Measurements from ENCODE around the gene SRSF8. TPM values are rescaled to one million over a fixed set of nuclear protein-coding genes. Genes with fewer than 3 reads are reported as not detected.

The SRSF8 gene
- total RNA-seq, 4 donors from 2014 or later: 41.4 to 79.8 (median 49.1) TPM

DNA sequence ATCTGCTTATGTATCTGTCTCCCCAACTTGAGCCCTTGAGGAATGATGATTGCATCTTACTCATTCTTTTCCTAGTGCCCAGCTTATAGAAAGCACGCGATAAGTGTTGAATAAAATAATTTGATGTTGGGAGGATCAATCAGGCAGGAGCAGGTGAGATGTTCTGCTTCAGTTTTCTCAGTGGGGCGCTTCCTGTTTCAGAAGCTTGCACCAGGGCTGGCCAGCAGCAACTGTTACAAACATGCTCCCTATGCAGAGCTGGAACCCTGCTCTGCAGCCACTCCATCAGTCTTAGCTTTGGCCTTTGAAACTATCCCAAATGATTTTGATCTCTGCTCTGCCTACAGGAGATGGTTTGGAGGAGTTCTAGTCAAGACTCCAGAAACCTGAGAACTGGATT is 26.8 kb downstream of the SRSF8 start:
- no peak overlapping the region for H3K4me3 ChIP-seq
- TF ChIP-seq EP300 (IDR thresholded peaks at IDR 0.05): no peak
- no peak for TF ChIP-seq POLR2A (IDR thresholded peaks at IDR 0.05)
- TF ChIP-seq, protein P1, sequence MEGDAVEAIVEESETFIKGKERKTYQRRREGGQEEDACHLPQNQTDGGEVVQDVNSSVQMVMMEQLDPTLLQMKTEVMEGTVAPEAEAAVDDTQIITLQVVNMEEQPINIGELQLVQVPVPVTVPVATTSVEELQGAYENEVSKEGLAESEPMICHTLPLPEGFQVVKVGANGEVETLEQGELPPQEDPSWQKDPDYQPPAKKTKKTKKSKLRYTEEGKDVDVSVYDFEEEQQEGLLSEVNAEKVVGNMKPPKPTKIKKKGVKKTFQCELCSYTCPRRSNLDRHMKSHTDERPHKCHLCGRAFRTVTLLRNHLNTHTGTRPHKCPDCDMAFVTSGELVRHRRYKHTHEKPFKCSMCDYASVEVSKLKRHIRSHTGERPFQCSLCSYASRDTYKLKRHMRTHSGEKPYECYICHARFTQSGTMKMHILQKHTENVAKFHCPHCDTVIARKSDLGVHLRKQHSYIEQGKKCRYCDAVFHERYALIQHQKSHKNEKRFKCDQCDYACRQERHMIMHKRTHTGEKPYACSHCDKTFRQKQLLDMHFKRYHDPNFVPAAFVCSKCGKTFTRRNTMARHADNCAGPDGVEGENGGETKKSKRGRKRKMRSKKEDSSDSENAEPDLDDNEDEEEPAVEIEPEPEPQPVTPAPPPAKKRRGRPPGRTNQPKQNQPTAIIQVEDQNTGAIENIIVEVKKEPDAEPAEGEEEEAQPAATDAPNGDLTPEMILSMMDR (IDR thresholded peaks at IDR 0.05): no peak
- H3K4me1 ChIP-seq: peaks cover 0 to 87% (median 43%) of the 10 kb centered on the region in 4 donors
- DNase-seq (ENCODE audit: low spot score in 2 of 2): no peak
- 83 to 84% methylated on average over 3 of the region's 3 CpGs for WGBS, 2 donors
- H3K36me3 ChIP-seq: no peaks in the 10 kb centered on the region
- no peaks in the 10 kb centered on the region for H3K9me3 ChIP-seq
- peak overlapping the region in 2 of 4 donors; percentile 94 to 97 for H3K27ac ChIP-seq
- no peaks in the 10 kb centered on the region for H3K27me3 ChIP-seq

DNA sequence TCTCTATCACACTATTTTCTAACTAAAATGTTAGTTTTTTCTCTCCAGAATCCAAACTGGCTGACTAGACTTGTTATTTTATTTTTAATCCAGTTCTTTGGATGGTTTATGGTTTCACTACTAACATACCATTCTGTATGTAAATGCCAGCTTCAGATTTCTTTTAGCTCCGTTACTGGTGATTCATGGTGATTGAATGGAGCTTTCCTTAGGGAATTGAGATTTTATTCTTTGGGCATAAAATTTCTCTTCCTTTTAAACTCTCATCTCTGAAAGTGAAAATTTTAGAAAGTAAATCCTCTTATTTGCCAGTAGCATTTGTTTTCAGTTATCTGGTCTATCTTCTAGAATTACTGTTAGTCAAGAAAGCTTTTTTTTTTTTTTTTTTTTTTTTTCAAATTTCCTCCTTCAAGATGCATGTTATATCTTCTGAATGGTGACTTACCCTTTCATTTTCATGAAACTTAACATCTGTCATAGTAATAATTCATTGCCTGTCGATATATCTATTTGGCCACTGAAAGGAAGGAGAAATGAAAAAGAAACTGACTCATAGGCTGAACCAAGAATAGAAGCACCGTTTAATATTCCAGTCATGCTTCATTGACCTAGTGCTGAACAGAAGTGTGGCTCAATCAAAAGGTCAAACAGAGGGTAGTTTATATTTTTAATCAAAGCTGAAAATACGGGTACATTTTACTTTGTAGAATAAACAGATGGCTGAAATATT is 29.3 kb downstream of the SRSF8 start:
- H3K4me3 ChIP-seq: no peak overlapping the region
- H3K27ac ChIP-seq: peak overlapping the region in 1 of 4 donors; percentile 46
- peaks cover 0 to 94% (median 39%) of the 10 kb centered on the region in 4 donors for H3K4me1 ChIP-seq
- H3K27me3 ChIP-seq: no peaks in the 10 kb centered on the region
- TF ChIP-seq, protein P1 (IDR thresholded peaks at IDR 0.05): no peak
- TF ChIP-seq EP300 (IDR thresholded peaks at IDR 0.05) (no peak), POLR2A (IDR thresholded peaks at IDR 0.05) (no peak)
- H3K36me3 ChIP-seq: no peaks in the 10 kb centered on the region
- no peaks in the 10 kb centered on the region for H3K9me3 ChIP-seq
- no peak for DNase-seq (ENCODE audit: low spot score in 2 of 2)
- WGBS, 2 donors: 21 to 22% methylated on average over 4 of the region's 4 CpGs

DNA sequence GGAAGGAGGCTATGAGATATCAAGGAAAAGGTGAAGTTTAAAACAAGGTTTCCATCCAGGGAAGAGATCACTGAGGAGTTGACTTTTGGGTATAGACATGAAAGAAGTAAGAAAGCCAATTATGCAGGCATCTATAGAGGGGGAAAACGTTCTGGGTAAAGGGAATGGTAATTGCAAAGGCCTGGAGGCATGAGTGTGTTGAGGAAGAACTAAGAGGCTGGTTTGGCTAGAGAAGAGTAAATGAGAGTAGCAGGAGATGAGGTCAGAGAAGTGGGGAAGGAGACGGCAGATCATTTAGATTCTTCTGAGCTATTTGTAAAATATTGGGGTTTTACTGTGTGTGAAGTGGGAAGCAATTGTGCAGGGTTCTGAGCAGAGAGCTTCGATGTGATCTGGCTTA is 30.5 kb downstream of the SRSF8 start:
- no peak overlapping the region for H3K4me3 ChIP-seq
- WGBS, 2 donors: 57 to 63% methylated on average over 3 of the region's 3 CpGs

DNA sequence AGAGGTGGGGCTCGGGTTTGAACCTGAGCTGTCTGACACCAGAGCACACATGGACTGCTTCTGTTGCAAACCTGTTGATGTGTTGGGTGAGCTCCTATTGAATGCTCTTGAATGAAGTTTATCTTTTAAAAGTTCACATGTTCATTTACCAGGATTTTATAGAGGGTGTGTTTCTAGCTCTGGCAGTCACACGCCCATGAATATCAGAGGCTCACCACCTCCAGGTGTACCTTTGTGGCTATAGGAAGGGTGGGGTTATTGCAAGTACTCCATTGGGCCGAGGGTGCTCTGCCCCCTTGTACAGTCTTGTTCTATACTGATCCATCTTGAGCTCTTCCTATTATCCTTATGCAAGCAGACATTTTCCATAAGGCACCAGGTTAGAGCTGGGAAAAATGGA is 32.1 kb downstream of the SRSF8 start:
- H3K27ac ChIP-seq: no peak overlapping the region
- TF ChIP-seq EP300 (IDR thresholded peaks at IDR 0.05) (no peak), POLR2A (IDR thresholded peaks at IDR 0.05) (no peak)
- TF ChIP-seq, protein P1 (IDR thresholded peaks at IDR 0.05): no peak
- no peak overlapping the region for H3K4me3 ChIP-seq
- H3K36me3 ChIP-seq: peaks cover 0 to 7% (median 0%) of the 10 kb centered on the region in 3 donors
- H3K4me1 ChIP-seq: peaks cover 0 to 87% (median 14%) of the 10 kb centered on the region in 4 donors
- WGBS, 2 donors: 93 to 94% methylated on average over 3 of the region's 3 CpGs
- no peaks in the 10 kb centered on the region for H3K9me3 ChIP-seq
- no peaks in the 10 kb centered on the region for H3K27me3 ChIP-seq
- DNase-seq (ENCODE audit: low spot score in 2 of 2): no peak

More for the DNA sequence above, 30.5 kb downstream of the SRSF8 start:
- Histone ChIP-seq H3K9me3 (no peaks in the 10 kb centered on the region), H3K36me3 (peaks cover 0 to 4% (median 0%) of the 10 kb centered on the region in 3 donors), H3K27ac (no peak overlapping the region), H3K27me3 (no peaks in the 10 kb centered on the region), H3K4me1 (peaks cover 0 to 92% (median 29%) of the 10 kb centered on the region in 4 donors)
- no peak for DNase-seq (ENCODE audit: low spot score in 2 of 2)
- TF ChIP-seq EP300 (IDR thresholded peaks at IDR 0.05): no peak
- TF ChIP-seq, protein P1 (IDR thresholded peaks at IDR 0.05): no peak
- no peak for TF ChIP-seq POLR2A (IDR thresholded peaks at IDR 0.05)

DNA sequence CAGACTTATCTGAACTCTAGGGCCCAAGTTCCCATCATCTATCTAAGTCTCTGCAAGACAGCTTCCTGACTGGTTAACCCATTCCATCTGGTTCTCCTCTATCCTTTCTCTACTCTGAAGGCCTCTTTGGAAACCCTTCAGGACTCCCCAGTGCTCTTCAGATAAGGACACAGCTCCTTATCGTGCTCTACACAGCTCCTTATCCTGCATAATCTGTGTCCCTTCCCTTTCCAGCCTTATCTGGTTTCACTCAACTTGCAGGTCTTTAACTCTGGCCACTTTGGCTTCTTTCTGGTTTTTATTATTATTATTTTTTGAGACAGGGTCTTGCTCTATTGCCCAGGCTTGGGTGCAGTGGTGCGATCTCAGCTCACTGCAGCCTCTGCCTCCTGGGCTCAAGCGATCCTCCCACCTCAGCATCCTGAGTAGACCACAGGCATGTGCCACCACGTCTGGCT is 33.5 kb downstream of the SRSF8 start:
- TF ChIP-seq POLR2A (IDR thresholded peaks at IDR 0.05) (no peak), EP300 (IDR thresholded peaks at IDR 0.05) (no peak)
- TF ChIP-seq, protein P1 (IDR thresholded peaks at IDR 0.05): no peak
- Histone ChIP-seq H3K27me3 (no peaks in the 10 kb centered on the region), H3K27ac (no peak overlapping the region), H3K9me3 (no peaks in the 10 kb centered on the region), H3K4me3 (no peak overlapping the region), H3K36me3 (peaks cover 0 to 7% (median 0%) of the 10 kb centered on the region in 3 donors), H3K4me1 (peaks cover 0 to 79% (median 10%) of the 10 kb centered on the region in 4 donors)
- no peak for DNase-seq (ENCODE audit: low spot score in 2 of 2)
- 92 to 97% methylated on average over 4 of the region's 4 CpGs for WGBS, 2 donors
